HG03469 (cell line): Measurements from ENCODE around the gene YTHDF1.
"Not testable (repeated sequence)": the region's sequence is repeated elsewhere in the genome, so short reads cannot be mapped to it uniquely, and the experiment has no call there.

Source experiments
- ATAC-seq: cut with Tn5 transposase; IDR thresholded peaks from one replicate; pipeline ENCODE4 v1.9.1; 2021; ENCODE audit warnings: mild to moderate bottlenecking, moderate library complexity, moderate number of reproducible peaks; ENCODE audit not compliant: unreplicated experiment

Gene YTHDF1

DNA sequence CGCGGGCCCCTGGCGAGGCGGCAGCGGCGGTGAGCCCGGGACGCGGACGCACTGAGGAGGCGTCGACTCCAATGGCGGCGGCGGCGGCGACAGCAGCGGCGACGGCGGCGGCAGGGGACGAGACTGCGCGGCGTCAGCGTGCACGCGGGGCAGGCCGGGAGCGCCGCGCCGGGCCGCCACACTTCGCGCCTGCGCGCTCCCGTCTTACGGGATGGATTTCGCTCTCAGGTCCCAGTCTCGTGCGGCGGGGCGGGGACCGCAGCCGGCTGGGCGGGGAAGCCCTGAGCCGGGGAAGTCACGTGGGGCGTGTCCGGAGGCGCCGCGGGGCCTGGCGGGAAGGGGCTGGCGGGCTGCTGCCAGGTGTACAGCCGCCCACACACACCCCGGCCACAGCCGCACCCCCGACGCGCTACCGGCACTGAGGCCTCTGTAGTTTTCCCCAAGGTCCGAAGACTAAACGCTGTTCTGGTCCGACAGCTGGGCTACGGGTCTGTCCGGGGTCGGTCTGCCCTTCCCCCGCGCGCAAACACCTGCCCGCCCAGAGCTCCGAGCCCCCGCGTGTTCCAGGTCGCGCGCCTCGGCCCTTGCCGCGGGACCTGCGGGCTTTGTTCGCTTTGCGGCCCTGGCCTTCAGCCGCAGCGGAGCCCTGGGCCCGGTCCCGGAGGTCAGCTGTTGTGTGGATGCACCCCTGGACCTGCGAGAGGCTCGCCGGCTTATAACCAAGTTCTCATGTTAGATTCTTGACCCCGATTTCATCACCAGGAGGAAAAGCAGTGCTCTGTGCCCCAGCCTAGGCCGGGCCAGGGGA is at the start of gene YTHDF1:
YTHDF1 (minus strand) TSS at position 91 of the 808 bp plus-strand sequence. CDS start 239 bp downstream, outside the sequence.
- peak; percentile 73 for ATAC-seq

GRCh38 chr20:63264519-63264918 is 48.6 kb upstream of the YTHDF1 start:
- ATAC-seq = no peak

DNA sequence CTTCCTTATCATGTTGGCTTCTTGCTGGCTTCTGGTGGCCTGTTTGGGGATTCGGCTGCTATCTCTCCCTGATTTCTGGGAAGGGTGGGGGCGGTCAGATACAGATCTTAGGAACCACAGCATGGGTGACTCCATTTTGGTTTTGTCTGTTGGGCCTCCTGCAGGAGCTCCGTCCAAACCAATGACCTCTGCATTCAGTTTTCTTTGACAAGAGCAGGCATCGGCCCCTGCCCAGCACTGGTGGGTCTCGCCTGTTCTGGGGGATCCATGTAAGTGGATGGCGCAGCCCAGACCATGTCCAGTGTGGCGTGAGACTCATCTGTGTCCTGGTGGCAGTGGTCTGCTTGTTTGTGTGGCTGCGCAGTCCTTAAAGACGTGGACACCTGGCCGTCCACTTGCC is 48.1 kb upstream of the YTHDF1 start:
- no peak for ATAC-seq

DNA sequence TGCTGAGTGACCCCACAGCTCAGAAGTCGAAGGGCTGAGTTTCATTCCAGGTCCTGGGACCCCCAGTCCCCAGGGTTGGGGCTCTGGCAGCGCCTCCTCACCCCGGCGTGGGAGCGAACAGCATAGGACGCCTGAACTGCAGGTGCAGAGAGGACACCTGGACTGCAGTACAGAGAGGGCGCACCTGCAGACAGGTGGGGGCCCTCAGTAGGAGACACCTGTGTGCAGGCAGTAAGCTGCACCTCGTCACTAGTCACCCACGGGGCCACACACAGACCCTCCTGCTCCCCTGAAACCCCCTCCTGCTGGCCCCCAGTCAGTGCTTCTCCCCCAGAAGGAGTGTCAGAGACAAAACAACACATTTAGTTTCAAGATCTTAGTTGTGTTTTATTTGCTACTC is 46.9 kb upstream of the YTHDF1 start:
- no peak for ATAC-seq

DNA sequence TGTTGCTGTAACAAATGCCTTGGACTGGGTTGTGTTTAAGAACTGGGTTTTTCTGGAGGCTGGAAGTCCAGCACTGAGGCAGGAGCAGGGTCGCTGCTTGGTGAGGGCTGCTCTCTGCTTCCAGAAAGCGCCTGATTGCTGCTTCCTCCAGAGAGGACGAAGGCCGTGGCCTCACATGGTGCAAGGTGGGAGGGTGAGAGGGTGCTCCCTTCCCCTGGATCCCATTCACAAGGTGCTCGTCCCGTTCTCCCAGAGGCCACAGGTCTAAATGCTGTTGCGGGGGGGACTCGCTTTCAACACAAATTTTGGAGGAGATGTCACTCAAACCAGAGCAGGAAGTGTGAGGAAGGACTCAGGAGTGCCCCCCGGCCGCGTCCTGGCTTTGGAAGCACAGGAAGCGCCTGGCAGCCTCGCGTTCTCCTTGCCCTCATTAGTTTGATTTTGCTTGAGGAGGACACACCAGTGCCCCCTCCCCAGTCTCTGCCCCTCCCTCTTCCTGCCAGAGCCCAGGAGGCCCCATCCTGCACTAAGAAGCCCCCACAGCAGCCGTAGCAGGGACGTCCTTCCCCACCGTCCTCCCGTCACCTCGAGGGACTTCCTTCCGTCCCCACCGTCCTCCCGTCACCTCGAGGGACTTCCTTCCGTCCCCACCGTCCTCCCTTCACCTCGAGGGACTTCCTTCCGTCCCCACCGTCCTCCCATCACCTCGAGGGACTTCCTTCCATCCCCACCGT is 46.0 kb upstream of the YTHDF1 start:
- ATAC-seq = no peak

GRCh38 chr20:63261060-63261794 is 45.3 kb upstream of the YTHDF1 start:
- ATAC-seq = no peak

- no peak for ATAC-seq
These were observed 44.6 kb upstream of the YTHDF1 start for GRCh38 chr20:63260521-63260920.

- ATAC-seq = no peak
These were observed 44.0 kb upstream of the YTHDF1 start for GRCh38 chr20:63259734-63260460.

DNA sequence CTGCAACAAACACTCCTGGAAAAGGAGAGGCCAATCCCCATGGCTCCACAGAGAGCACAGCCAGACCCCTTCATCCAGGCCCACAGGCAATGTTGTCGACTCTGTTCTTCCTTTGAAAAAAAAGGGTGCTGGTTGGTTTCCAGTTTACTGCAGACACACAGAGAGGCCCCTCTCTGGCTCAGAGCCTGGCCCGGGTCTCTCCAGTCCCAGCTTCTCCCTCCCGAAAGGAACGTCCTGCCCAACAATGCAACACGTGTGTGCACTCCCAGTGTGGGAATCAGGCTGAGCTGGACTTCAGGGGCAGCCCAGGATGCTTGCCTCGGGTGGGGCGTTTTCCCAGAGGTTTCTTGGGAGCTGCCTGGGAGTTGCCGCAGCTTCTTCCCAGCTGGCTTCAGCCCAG is 42.9 kb upstream of the YTHDF1 start:
- no peak for ATAC-seq

GRCh38 chr20:63257629-63258028 is 41.7 kb upstream of the YTHDF1 start:
- ATAC-seq = no peak

DNA sequence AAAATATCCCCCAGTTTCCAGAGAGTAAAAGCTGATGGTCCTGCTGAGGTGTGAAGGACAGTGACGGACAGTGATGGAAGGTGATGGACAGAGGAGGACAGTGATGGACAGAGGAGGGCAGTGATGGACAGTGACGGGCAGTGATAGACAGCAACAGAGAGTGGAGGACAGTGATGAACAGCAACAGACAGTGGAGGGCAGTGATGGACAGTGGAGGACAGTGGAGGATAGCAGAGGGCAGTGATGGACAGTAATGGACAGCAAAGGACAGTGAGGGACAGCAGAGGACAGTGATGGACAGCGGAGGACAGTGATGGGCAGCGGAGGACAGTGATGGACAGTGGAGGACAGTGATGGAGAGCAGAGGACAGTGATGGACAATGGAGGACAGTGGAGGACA is 41.0 kb upstream of the YTHDF1 start:
- no peak for ATAC-seq

- ATAC-seq = no peak
These were observed 40.2 kb upstream of the YTHDF1 start for GRCh38 chr20:63255931-63256704.

- no peak for ATAC-seq
These were observed 38.9 kb upstream of the YTHDF1 start for GRCh38 chr20:63254606-63255384.

DNA sequence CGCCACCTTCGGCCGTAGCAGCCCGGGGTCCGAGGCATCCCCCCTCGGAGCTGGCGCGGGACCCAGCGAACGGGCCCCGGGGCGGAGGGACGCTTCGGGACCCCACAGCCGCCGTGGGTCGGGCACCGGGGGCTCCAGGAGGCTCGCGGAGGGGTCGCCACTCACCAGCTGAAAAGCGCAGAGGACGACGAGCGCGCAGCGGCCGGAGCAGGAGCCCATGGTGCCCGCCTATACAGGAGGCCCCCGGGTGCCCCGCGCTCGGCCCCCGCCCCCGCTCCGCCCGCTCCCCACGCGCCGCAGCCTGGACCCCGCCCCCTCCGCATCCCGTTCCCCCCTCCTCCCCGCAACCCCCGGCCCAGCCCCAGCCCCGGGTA is 38.3 kb upstream of the YTHDF1 start, which contains the start of gene NKAIN4:
NKAIN4 (minus strand) TSS at position 232 of the 374 bp plus-strand sequence; CDS start at position 219, 13 bp downstream.
- no peak for ATAC-seq

DNA sequence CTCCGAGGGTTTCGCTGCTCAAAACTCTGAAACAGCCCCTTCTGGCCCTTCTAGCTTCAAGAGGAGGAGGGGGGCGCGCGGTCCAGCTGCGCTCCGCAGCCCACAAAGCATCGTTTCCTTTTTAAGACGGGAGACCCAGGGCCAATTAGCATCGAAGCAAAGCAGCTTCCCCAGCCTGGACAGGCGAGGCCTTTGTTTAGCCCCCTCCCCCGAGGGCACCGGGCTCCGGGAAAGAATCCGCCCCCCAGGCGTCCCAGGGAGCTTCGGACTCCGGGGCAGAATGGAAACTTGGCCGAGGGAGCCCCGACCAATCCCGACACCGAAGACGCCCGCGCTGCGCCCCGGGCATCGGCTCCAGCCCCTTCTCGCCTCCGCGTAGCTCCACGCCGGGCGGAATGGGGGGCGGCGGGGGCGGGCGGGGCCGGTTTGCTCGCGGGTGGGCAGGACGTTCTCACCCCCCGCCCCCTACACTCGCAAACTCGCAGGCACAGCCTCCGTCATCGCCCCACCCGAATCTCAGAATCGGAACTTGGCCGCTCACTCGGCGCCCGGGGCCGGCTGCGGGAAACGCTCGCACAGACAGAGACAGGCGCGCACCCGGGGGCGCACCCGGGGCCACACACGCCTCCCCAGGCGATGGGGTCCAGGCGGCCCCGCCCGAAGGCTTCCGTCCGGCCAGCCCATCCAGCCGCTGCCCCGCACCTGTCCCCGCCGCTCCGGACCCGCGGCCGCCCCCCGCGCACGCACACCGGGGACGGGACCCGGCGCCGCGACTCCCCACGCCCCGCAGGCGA is 37.7 kb upstream of the YTHDF1 start:
- ATAC-seq = no peak

DNA sequence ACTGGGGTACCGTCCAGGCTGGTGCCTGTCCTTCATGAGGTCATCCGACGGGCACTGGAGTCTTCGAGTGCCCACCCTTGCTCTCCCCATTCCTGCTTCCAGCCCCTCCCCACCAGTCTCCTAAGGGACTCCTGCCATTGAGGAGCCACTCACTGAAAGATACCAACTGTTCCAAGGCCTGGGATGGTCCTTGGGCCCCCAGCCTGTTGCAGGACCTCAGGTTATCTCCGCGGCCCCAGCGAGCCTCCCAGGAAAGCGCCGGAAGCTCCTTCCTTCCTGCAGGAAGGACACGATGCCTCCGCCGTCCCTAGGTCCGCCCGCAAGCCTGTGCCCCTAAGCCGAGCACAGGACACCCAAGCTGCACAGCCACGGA is 37.1 kb upstream of the YTHDF1 start:
- no peak for ATAC-seq

DNA sequence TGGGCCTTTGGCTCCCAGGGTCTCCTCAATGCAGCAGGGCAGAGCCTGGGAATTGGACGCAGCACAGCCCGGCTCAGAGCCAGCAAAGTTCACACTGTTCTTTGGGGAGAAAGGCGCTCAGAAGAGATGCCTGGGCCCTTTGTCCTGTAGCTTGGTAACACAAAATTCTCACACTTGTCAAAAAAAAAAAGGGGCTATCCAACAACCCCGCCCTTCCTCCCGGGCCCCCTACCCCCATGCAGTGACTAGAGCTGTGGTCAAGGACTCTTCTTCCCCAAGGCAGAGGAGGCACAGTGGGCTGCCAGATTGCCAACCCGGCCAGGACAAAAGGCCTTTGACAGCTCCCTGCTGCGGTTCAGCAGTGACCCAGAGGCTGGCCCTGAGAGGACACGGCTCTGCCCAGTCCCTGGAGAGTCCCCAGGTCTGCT is 36.4 kb upstream of the YTHDF1 start:
- ATAC-seq = no peak

DNA sequence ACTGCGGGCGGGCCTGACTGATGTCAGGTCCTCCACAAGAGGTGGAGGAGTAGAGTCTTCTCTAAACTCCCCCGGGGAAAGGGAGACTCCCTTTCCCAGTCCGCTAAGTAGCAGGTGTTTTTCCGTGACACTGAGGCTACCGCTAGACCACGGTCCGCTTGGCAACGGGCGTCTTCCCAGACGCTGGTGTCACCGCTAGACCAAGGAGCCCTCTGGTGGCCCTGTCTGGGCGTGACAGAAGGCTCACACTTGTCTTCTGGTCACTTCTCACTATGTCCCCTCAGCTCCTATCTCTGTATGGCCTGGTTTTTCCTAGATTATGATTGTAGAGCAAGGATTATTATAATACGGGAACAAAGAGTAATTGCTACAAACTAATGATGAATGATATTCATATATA is 35.4 kb upstream of the YTHDF1 start:
- ATAC-seq = not testable (repeated sequence)
